Stomach (tissue), 9 donors: ENCODE data around the gene MRE11. TPM values are rescaled to one million over a fixed set of nuclear protein-coding genes. Genes with fewer than 3 reads are reported as not detected.

Experiments
- DNase-seq, 2 donors: peaks; one replicate each; pipeline versions ENCODE4 v3.0.0 to v3.0.0-alpha.2; 2013 to 2019
- H3K27ac ChIP-seq, 5 donors: fragments of 200-600 bp in 4 of 5; sonication (generic) in 4 of 5; one replicate each; pipeline ENCODE4 v1.5.1; 2013 to 2019; ENCODE audit warnings: mild to moderate bottlenecking in 1 of 5, moderate library complexity in 1 of 5
- H3K27me3 ChIP-seq, 3 donors: fragments of 200-600 bp; sonication (generic); one replicate each; pipeline ENCODE4 v1.5.1; 2017 to 2019; ENCODE audit warnings: mixed run types in 1 of 3
- H3K36me3 ChIP-seq, 4 donors: fragments of 200-600 bp; sonication (generic); 1 replicate in 3 of 4; 2 replicates in 1 of 4; pipeline ENCODE4 v1.5.1; 2016 to 2019
- H3K4me1 ChIP-seq, 4 donors: fragments of 200-600 bp; sonication (generic); one replicate each; pipeline ENCODE4 v1.5.1; 2016 to 2019
- H3K4me3 ChIP-seq, 4 donors: fragments of 200-600 bp; sonication (generic) in 3 of 4; one replicate each; pipeline ENCODE4 v1.5.1; 2016 to 2019; ENCODE audit warnings: mild to moderate bottlenecking in 1 of 4
- H3K9me3 ChIP-seq, 4 donors: fragments of 200-600 bp; sonication (generic); one replicate each; pipeline ENCODE4 v1.5.1; 2016 to 2019
- CTCF ChIP-seq, 7 experiments: fragments of 450-650 bp in 4 of 7; fragments of 200-600 bp in 3 of 7; sonication (generic) in 3 of 7; IDR thresholded peaks; one replicate each; pipeline ENCODE4 v1.5.1; 2016 to 2019; ENCODE audit warnings: antibody characterized with exemption in 7 of 7, control low read depth in 2 of 7, mild to moderate bottlenecking in 1 of 7
- EP300 ChIP-seq: sonication (generic); formaldehyde crosslinking; IDR thresholded peaks from one replicate; pipeline ENCODE4 v1.6.1; 2017; ENCODE audit warnings: antibody characterized with exemption
- POLR2A ChIP-seq, 4 donors: fragments of 450-650 bp; IDR thresholded peaks; one replicate each; pipeline ENCODE4 v1.6.1; 2016; ENCODE audit warnings: antibody characterized with exemption in 4 of 4, control low read depth in 2 of 4, mild to moderate bottlenecking in 1 of 4, moderate library complexity in 1 of 4
- POLR2AphosphoS5 ChIP-seq, 3 donors: sonication (generic); formaldehyde crosslinking; IDR thresholded peaks; one replicate each; pipeline ENCODE4 v1.6.1; 2016; ENCODE audit warnings: antibody characterized with exemption in 3 of 3
- WGBS, 5 donors: extraction: QIAGEN DNeasy Blood & Tissue Kit in 3 of 5; methylation state at CpG; one replicate each; pipeline versions ENCODE4 v1.1.5 to v1.1.7; 2013 to 2018; 5-methylcytosine and 5-hydroxymethylcytosine counted together
- intact Hi-C: fragments of 100-400 bp; cut with DNase I; formaldehyde crosslinking; loops from one replicate; pipeline ENCODE4 v1.15.1; 2023; ENCODE audit warnings: low total_unique reads
- polyA plus RNA-seq, 3 donors: library from polyadenylated mRNA; stranded (reverse); fragments of 200-250 nt; gene quantifications; one replicate each; pipeline ENCODE4 v1.2.3, GENCODE V29; 2013
- total RNA-seq, 5 donors: library from RNA; depleted of rRNA; stranded (reverse); fragments of >200 nt; gene quantifications; one replicate each; pipeline versions ENCODE4 v1.1.0 to v1.2.3, GENCODE V29; 2014 to 2016
- donor health status: healthy with polysubstance abuse.
- donor health status: Bipolar disorder and iron deficiency.
- donor health status: healthy.

The MRE11 gene
- total and polyA plus RNA-seq, 8 donors, result 1.5 to 39.3 (median 6.3) TPM

- no peak for TF ChIP-seq POLR2AphosphoS5 (IDR thresholded peaks at IDR 0.05)
- TF ChIP-seq CTCF (IDR thresholded peaks at IDR 0.05), result no peak
- TF ChIP-seq POLR2A (IDR thresholded peaks at IDR 0.05), result no peak
- TF ChIP-seq EP300, result no peak
- intact Hi-C loops, result no loop called here
- Histone ChIP-seq H3K9me3 (no peaks in the 10 kb centered on the region), H3K27ac (no peak overlapping the region), H3K4me3 (no peak overlapping the region), H3K27me3 (no peaks in the 10 kb centered on the region), H3K4me1 (peaks cover 0 to 14% (median 8%) of the 10 kb centered on the region in 4 donors), H3K36me3 (no peaks in the 10 kb centered on the region)
- no peak for DNase-seq
- 74 to 80% (median 76%) methylated on average over 6 of the region's 6 CpGs for WGBS, 5 donors
Observed at GRCh38 chr11:94533696-94534630, 40.3 kb upstream of the MRE11 start.

- H3K27ac ChIP-seq, result no peak overlapping the region
- no peak overlapping the region for H3K4me3 ChIP-seq
- H3K9me3 ChIP-seq, result no peaks in the 10 kb centered on the region
- DNase-seq, result no peak
- H3K4me1 ChIP-seq, result peaks cover 0 to 14% (median 8%) of the 10 kb centered on the region in 4 donors
- TF ChIP-seq CTCF (IDR thresholded peaks at IDR 0.05) (no peak), EP300 (no peak), POLR2A (IDR thresholded peaks at IDR 0.05) (no peak), POLR2AphosphoS5 (IDR thresholded peaks at IDR 0.05) (no peak)
- no peaks in the 10 kb centered on the region for H3K27me3 ChIP-seq
- no peaks in the 10 kb centered on the region for H3K36me3 ChIP-seq
- intact Hi-C loops, result no loop called here
- 85 to 98% (median 88%) methylated on average over 1 of the region's 1 CpG for WGBS, 5 donors
Observed at GRCh38 chr11:94533206-94533605, 39.6 kb upstream of the MRE11 start.

GRCh38 chr11:94532211-94532610, 38.6 kb upstream of the MRE11 start:
- Histone ChIP-seq H3K27me3 (no peaks in the 10 kb centered on the region), H3K36me3 (no peaks in the 10 kb centered on the region), H3K4me1 (peaks cover 0 to 8% (median 6%) of the 10 kb centered on the region in 4 donors), H3K27ac (no peak overlapping the region), H3K4me3 (no peak overlapping the region), H3K9me3 (no peaks in the 10 kb centered on the region)
- TF ChIP-seq CTCF (IDR thresholded peaks at IDR 0.05) (no peak), POLR2A (IDR thresholded peaks at IDR 0.05) (no peak), POLR2AphosphoS5 (IDR thresholded peaks at IDR 0.05) (no peak), EP300 (no peak)
- WGBS, 5 donors, result 85 to 90% (median 89%) methylated on average over 3 of the region's 3 CpGs
- DNase-seq, result no peak
- intact Hi-C loops, result no loop called here

GRCh38 chr11:94528551-94528950, 34.9 kb upstream of the MRE11 start:
- H3K4me1 ChIP-seq, result peaks cover 0 to 14% (median 8%) of the 10 kb centered on the region in 4 donors
- intact Hi-C loops, result no loop called here
- DNase-seq, result no peak

More at GRCh38 chr11:94528551-94528950, 34.9 kb upstream of the MRE11 start:
- no peak overlapping the region for H3K27ac ChIP-seq
- TF ChIP-seq CTCF (IDR thresholded peaks at IDR 0.05), result no peak
- no peak for TF ChIP-seq POLR2A (IDR thresholded peaks at IDR 0.05)
- TF ChIP-seq POLR2AphosphoS5 (IDR thresholded peaks at IDR 0.05), result no peak
- no peak for TF ChIP-seq EP300
- no peaks in the 10 kb centered on the region for H3K36me3 ChIP-seq
- H3K4me3 ChIP-seq, result no peak overlapping the region
- H3K27me3 ChIP-seq, result no peaks in the 10 kb centered on the region
- H3K9me3 ChIP-seq, result no peaks in the 10 kb centered on the region
